GM18909 (cell line): ENCODE results near the gene SEPTIN7.
"Not testable (repeated sequence)": the region's sequence is repeated elsewhere in the genome, so short reads cannot be mapped to it uniquely, and the experiment has no call there.

Experiments
- ATAC-seq: cut with Tn5 transposase; IDR thresholded peaks from one replicate; pipeline ENCODE4 v1.9.1; 2021; ENCODE audit warnings: mild to moderate bottlenecking; ENCODE audit not compliant: unreplicated experiment, poor library complexity

SEPTIN7 gene

GRCh38 chr7:35800718-35801391, at the start of gene SEPTIN7:
SEPTIN7 (plus strand) TSS chr7:35801057; CDS start chr7:35801210, 153 bp downstream.
- ATAC-seq, result peak; percentile 90

DNA sequence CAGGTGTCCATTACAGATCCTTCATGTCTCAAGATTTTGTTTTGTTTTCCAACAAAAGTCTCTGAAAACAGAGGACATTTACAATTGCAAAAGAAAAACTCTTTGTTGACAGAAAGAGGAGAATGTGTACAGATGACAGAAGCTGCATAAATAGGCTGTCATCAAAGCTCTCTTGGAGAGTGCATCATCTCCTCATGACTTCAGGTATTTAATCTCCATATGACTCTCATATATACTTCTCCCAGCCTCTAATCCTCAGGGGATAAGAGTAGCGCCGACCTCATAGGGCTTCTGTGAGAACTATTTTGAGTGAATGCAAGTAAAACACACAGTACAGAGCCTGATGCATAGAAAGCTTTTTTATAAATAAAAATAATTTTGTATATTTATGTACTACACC, 48.1 kb upstream of the SEPTIN7 start:
- no peak for ATAC-seq

GRCh38 chr7:35753761-35754603, 46.9 kb upstream of the SEPTIN7 start:
- ATAC-seq, result no peak

- ATAC-seq, result no peak
These were observed 46.1 kb upstream of the SEPTIN7 start for GRCh38 chr7:35754741-35755140.

DNA sequence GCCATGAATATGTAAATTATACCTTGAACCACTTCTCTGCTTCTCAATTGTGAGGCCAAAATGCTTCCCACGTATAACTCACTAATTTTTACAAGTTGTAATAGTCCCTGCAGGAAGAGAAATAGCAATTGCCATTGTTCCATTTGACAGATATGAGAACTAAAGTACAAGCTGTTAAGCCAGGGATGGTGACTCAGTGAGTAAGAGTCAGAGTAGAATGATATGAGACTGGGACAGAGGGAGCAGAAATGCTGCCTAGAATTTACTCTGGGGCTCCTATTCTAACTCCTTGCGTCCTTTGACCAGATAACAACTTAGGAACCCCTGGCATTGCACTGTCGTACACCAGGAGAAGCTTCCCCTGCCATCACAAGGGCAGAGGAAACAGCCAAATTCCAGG, 45.1 kb upstream of the SEPTIN7 start:
- no peak for ATAC-seq

- not testable (repeated sequence) for ATAC-seq
These were observed 44.4 kb upstream of the SEPTIN7 start for GRCh38 chr7:35756453-35756852.

- ATAC-seq, result no peak
These were observed 43.3 kb upstream of the SEPTIN7 start for GRCh38 chr7:35757574-35757973.

GRCh38 chr7:35758421-35758820, 42.4 kb upstream of the SEPTIN7 start:
- ATAC-seq, result no peak

GRCh38 chr7:35760143-35760745, 40.6 kb upstream of the SEPTIN7 start:
- ATAC-seq, result no peak

DNA sequence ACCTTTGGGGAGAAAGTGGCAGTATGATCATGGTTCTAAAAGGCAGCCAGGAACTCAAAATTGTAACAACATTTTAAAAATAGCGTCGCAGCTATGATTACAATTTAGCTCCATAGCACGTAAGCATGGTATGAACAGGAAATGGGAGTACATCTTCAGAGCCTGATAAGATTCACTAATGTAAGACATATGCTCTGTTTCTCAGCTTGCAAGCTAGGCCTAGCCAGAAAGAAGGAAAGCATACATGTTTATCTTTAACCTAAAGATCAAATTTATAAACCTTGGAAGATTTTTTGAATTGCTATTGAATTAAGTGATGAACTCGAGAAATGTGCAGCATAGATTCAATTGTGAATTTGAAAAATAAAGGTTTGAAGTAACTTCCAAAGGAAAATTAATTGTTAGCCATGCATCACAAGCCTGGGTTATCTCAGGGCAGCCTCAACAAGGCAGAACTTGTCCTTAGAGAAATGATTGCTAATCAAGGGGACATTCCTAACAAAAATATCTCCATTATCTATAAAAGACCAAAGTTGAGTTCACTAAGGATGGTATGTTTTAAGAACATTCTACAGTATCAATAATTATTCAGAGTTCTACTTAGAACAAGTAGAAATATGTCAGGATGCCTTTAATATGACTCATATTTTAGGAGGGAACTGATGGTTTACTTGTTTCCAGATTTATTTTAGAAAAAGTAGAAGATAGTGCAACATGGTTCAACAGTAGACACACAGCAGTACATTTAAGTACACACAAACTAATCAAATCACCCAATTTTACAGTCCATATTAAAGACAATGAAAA, 38.8 kb upstream of the SEPTIN7 start:
- ATAC-seq, result no peak

DNA sequence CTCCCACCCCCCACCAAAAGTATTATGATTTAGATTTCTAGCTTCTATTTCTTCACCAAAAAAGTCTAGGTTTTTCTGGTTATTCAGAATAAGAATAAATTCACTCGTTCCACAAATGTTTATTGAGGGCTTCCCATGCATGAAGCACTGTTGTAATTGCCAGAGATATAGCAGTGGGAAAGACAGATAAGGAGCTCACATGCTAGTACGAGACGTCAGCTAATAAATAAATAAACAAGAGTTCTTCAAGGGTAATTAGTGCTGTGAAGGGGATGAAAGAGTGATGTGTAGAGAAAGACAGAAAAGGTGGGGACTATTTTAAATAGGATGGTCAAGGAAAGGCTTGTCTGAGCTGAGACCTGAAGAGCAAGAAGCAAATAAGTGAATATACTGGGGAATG, 38.1 kb upstream of the SEPTIN7 start:
- ATAC-seq, result no peak

GRCh38 chr7:35768346-35768745, 32.5 kb upstream of the SEPTIN7 start:
- ATAC-seq, result no peak

DNA sequence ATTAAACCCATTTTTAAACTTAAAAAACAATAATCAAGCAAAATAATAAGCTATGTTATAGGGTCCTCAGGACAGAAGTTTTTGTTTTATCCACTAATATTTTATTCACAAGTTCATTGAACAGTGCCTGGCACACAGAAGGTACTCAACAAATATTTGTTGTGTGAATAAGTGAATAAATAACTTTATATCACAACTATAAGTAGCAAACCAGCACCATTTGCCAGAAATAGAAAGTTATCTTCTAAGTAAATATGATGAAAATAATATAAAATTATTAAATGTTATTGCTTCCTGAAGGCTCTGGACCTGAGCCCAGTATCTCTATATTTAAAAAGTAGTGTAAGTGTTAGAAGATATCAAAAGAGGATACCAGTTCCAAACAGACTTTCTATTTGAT, 29.1 kb upstream of the SEPTIN7 start:
- ATAC-seq, result no peak

DNA sequence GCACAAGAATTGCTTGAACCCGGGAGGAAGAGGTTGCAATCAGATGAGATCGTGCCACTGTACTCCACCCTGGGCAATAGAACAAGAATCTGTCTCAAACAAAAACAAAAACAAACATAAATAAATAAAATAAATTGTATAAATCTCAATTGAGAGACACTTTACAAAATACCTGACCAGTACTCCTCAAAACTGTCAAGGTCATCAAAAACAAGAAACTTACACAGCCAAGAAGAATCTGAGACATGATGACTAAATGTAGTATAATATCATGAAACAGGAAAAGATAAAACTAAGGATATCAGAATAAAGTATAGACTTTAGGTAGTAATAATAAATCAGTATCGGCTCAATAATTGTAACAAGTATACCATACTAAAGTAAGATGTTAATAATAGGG, 26.9 kb upstream of the SEPTIN7 start:
- no peak for ATAC-seq

DNA sequence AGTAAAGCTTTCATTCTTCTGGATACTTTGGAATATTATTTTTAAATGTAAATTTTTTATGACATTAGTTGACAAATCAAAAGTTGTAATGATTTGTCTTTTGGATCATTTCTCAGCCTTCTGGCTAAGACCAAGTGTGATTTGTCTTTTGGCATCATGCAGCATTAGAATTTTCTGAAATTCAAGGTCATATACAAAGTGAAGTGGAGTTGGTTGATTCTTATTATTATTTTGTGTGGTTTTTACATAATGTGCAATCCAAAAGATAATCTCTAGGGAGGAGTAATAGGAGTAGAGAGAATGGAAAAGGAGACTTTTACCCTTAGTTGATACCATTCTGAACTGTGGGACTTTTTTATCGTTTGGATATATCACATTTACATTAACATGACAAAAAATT, 24.2 kb upstream of the SEPTIN7 start:
- no peak for ATAC-seq

DNA sequence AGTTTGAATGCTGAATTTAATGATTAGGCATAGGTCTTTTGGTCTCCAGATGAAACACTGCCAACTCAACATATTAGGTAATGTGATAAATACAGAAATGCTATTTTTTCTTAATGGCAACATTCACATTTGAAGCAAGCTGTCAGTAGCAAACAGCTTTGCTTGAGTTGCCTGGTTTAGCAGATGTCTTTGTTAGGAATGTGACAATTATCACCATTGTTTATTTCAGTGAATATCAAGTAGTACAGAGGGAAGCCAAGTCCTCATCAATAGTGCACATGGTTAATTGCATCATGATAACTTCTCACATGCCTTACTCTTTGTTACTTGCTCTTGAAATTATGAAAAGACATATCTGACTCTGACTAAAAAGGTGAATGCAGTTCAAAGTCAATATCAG, 23.7 kb upstream of the SEPTIN7 start:
- ATAC-seq, result no peak

DNA sequence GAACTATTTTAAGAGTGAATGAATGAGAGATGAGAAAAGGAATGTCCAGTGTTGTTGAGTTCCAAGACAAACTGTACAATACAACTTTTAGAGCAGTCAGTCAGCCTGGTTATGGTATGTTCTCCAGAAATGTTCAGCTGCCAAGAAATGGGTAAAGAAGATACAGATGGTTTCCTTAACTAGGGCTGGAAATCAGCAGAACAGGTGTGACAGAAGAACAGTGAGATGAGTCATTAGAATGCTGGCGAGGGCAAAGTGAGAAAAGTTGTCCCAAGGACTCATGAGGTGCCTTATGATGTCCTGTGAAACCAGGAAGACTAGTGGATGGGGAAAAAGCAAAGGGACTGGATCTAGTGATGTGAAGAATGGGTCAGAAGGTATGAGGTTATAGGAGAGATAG, 20.8 kb upstream of the SEPTIN7 start:
- no peak for ATAC-seq

DNA sequence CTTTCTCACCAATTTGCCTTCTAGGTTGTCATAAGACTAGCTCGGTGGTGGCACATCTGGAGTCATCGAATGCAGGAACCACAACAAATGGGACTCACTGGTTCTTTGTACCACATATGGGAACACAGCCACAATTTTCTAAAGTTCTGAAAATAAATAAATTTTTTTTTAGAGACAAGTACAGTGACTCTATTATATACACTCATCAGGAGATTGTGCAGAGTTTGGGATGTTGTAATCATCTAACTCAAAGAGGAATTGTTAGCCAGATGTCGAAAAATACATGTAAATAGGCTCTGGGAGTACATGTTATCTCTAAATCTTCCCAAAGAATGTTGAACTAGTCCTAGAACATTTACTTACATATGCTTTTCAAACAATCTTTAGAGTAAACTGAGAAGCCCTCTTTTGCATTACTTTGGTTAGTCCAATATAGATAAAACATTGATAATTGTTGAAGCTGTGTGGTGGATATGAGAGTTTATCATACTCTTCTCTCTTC, 19.6 kb upstream of the SEPTIN7 start:
- no peak for ATAC-seq

DNA sequence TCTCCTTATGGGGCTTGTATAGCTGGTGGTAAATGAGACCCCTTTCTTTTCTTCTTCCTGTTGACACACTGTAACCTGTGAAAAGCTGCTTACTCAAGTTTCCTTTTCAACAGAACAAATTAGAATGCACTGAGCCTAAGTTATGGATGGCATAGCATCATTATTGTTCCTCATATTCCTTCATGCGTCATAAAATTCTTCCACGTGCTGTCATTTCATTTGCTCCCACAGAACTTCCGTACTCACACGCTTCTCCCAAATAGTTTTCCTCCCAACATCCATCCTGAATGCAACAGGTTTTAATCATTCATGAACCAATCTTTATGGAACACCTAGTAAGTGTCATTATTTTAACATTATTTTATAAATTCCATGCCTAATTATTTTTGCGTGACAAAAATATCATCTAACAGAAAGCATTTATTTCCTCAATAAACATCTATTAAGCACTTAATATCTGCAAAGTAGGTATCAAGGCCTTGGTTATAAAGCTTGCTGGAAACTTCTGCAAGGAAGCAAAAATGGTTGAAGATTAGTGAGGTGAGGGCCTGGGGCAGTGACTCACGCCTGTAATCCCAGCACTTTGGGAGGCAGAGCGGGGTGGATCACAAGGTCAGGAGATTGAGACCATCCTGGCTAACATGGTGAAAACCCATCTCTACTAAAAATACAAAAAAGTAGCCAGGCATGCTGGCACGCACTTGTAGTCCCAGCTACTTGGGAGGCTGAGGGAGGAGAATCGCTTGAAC, 18.9 kb upstream of the SEPTIN7 start:
- ATAC-seq, result no peak

- ATAC-seq, result no peak
These were observed 16.5 kb upstream of the SEPTIN7 start for GRCh38 chr7:35784332-35784731.
